HepG2 (cell line): ENCODE results near the gene ARHGDIA. TPM values are rescaled to one million over a fixed set of nuclear protein-coding genes. Genes with fewer than 3 reads are reported as not detected.

ENCODE experiments used
- ELF3 ChIP-seq: IDR thresholded peaks from 2 replicates; pipeline ENCODE4 v1.6.1; 2016; ENCODE audit warnings: missing genetic modification reagents, missing compliant biosample characterization
- FOXK2 ChIP-seq: fragments of 450-650 bp; IDR thresholded peaks from 2 replicates; pipeline ENCODE4 v1.6.1; 2016
- KLF9 ChIP-seq: IDR thresholded peaks from 2 replicates; pipeline ENCODE4 v1.6.1; 2016; ENCODE audit warnings: low read depth
- NR2F6 ChIP-seq, 2 experiments: IDR thresholded peaks; 2 replicates each; pipeline ENCODE4 v1.6.1; 2016; ENCODE audit warnings: antibody characterized with exemption in 1 of 2, mild to moderate bottlenecking in 1 of 2
- SIX1 ChIP-seq: sonication (generic); formaldehyde crosslinking; IDR thresholded peaks from 2 replicates; pipeline ENCODE4 v1.4.0; 2020; ENCODE audit warnings: missing genetic modification reagents, borderline replicate concordance
- ZMAT3 ChIP-seq: sonication (generic); formaldehyde crosslinking; conservative IDR thresholded peaks from 2 replicates; pipeline ENCODE4 v1.7.0; 2021; ENCODE audit warnings: missing genetic modification reagents
- ZNF562 ChIP-seq: sonication (generic); formaldehyde crosslinking; IDR thresholded peaks from 2 replicates; pipeline ENCODE4 v1.8.0; 2022; ENCODE audit warnings: missing genetic modification reagents, borderline replicate concordance
- polyA plus RNA-seq, 8 experiments: library from polyadenylated mRNA; depleted of rRNA in 3 of 8; stranded (reverse) in 7 of 8; unstranded in 1 of 8; fragments of >200 nt; fragmentation: Illumina TruSeq in 4 of 8; extraction: Trizol in 4 of 8; gene quantifications; 2 replicates each; pipeline versions ENCODE4 v1.2.1 to v1.2.3, GENCODE V29; 2011 to 2016; ENCODE audit warnings: low read depth in 4 of 8, missing spikeins in 1 of 8, mixed read lengths in 1 of 8; ENCODE audit not compliant: insufficient read depth in 1 of 8
- total RNA-seq, 5 experiments: library from RNA; depleted of rRNA; stranded (reverse); fragments of >200 nt; fragmentation: Illumina TruSeq; extraction: Trizol; gene quantifications; 2 replicates each; pipeline ENCODE4 v1.2.3, GENCODE V29; 2016; ENCODE audit warnings: low read depth in 1 of 5
- TF ChIP-seq, protein P1 (sequence below): sonication (generic); formaldehyde crosslinking; IDR thresholded peaks from 2 replicates; pipeline ENCODE4 v1.4.0; 2020; ENCODE audit warnings: missing genetic modification reagents, borderline replicate concordance
- TF ChIP-seq, protein P2 (sequence below): sonication (generic); formaldehyde crosslinking; conservative IDR thresholded peaks from 2 replicates; pipeline ENCODE4 v1.5.0; 2020; ENCODE audit warnings: missing genetic modification reagents
- TF ChIP-seq, protein P3 (sequence below): sonication (generic); formaldehyde crosslinking; IDR thresholded peaks from 2 replicates; pipeline ENCODE4 v1.4.0; 2020; ENCODE audit warnings: missing genetic modification reagents, low read depth, mild to moderate bottlenecking, borderline replicate concordance
- TF ChIP-seq, protein P4 (sequence below): IDR thresholded peaks from 2 replicates; pipeline ENCODE4 v1.6.1; 2018; ENCODE audit warnings: missing genetic modification reagents, mild to moderate bottlenecking, missing compliant biosample characterization
- TF ChIP-seq, protein P5 (sequence below): sonication (generic); formaldehyde crosslinking; IDR thresholded peaks from 2 replicates; pipeline ENCODE4 v1.4.0; 2020; ENCODE audit warnings: missing genetic modification reagents
- TF ChIP-seq, protein P6 (sequence below): sonication (generic); formaldehyde crosslinking; IDR thresholded peaks from 2 replicates; pipeline ENCODE4 v1.4.0; 2020; ENCODE audit warnings: missing genetic modification reagents
- TF ChIP-seq, protein P7 (sequence below): sonication (generic); formaldehyde crosslinking; IDR thresholded peaks from 2 replicates; pipeline ENCODE4 v1.5.1; 2020; ENCODE audit warnings: missing genetic modification reagents, mild to moderate bottlenecking, borderline replicate concordance

Gene ARHGDIA
- total and polyA plus RNA-seq, 2 of the 13 experiments (the other 11 are each of a cell fraction or from before 2014, with no cell fraction given): 40.0 to 64.0 TPM

DNA sequence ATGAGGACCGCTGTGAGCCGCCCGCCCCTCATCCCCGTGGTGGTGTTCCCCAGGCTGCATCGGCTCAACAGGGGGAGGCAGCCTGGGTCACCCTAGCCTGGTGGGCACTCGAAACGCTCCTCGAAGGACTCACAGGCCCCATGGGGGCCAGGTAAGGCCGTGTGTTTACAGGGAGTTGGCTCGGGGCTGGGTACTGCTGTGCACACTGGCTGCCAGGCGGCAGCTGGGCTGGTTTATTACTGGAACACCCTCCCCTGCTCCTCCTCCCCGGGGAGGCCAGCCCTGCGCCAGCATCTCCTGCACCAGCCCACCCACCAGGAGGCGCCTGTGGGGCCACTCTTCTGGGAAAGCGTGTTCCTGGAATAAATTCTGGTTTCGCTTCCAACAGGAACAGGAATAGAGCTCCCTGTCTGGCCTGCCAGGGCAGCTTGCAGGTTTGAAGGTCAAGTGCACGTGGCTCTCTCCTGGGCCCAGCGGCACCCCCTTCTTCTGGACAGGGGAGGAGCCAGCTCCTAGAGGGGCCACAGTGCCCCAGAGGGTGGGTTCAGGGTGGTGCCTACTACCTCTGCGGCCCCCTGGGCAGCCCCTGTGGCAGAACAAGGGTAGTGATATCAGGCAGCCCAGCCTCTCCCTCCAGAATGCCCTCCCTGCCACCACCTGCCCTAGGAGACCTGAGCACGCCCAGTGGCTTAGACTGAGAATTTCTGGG lies 49.4 kb downstream of the ARHGDIA start (continued):
- TF ChIP-seq SIX1: 0 out of 2 replicates have a peak, but pooled peaks have one; percentile 10
- TF ChIP-seq ELF3 (CRISPR knock-in tag): peak; percentile 81
- TF ChIP-seq ZMAT3 (CRISPR knock-in tag): no peak
- TF ChIP-seq, protein P1, sequence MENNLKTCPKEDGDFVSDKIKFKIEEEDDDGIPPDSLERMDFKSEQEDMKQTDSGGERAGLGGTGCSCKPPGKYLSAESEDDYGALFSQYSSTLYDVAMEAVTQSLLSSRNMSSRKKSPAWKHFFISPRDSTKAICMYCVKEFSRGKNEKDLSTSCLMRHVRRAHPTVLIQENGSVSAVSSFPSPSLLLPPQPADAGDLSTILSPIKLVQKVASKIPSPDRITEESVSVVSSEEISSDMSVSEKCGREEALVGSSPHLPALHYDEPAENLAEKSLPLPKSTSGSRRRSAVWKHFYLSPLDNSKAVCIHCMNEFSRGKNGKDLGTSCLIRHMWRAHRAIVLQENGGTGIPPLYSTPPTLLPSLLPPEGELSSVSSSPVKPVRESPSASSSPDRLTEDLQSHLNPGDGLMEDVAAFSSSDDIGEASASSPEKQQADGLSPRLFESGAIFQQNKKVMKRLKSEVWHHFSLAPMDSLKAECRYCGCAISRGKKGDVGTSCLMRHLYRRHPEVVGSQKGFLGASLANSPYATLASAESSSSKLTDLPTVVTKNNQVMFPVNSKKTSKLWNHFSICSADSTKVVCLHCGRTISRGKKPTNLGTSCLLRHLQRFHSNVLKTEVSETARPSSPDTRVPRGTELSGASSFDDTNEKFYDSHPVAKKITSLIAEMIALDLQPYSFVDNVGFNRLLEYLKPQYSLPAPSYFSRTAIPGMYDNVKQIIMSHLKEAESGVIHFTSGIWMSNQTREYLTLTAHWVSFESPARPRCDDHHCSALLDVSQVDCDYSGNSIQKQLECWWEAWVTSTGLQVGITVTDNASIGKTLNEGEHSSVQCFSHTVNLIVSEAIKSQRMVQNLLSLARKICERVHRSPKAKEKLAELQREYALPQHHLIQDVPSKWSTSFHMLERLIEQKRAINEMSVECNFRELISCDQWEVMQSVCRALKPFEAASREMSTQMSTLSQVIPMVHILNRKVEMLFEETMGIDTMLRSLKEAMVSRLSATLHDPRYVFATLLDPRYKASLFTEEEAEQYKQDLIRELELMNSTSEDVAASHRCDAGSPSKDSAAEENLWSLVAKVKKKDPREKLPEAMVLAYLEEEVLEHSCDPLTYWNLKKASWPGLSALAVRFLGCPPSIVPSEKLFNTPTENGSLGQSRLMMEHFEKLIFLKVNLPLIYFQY: 0 out of 2 replicates have a peak, but pooled peaks have one; percentile 40
- TF ChIP-seq NR2F6 (IDR thresholded peaks at IDR 0.05): 0 out of 2 replicates have a peak, but pooled peaks have one; percentile 13
- TF ChIP-seq NR2F6 (CRISPR knock-in tag; IDR thresholded peaks at IDR 0.05): no peak
- TF ChIP-seq KLF9 (CRISPR knock-in tag): no peak
- TF ChIP-seq FOXK2: no peak
- TF ChIP-seq, protein P2, sequence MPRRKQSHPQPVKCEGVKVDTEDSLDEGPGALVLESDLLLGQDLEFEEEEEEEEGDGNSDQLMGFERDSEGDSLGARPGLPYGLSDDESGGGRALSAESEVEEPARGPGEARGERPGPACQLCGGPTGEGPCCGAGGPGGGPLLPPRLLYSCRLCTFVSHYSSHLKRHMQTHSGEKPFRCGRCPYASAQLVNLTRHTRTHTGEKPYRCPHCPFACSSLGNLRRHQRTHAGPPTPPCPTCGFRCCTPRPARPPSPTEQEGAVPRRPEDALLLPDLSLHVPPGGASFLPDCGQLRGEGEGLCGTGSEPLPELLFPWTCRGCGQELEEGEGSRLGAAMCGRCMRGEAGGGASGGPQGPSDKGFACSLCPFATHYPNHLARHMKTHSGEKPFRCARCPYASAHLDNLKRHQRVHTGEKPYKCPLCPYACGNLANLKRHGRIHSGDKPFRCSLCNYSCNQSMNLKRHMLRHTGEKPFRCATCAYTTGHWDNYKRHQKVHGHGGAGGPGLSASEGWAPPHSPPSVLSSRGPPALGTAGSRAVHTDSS: no peak
- TF ChIP-seq, protein P3, sequence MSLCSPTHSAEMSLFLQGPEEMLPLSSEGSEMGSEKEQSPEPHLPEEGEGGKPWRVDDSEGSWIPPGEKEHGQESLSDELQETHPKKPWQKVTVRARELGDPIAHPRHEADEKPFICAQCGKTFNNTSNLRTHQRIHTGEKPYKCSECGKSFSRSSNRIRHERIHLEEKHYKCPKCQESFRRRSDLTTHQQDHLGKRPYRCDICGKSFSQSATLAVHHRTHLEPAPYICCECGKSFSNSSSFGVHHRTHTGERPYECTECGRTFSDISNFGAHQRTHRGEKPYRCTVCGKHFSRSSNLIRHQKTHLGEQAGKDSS (CRISPR knock-in tag): peak; percentile 15; the same call in 1 of the 2 replicates
- TF ChIP-seq, protein P4, sequence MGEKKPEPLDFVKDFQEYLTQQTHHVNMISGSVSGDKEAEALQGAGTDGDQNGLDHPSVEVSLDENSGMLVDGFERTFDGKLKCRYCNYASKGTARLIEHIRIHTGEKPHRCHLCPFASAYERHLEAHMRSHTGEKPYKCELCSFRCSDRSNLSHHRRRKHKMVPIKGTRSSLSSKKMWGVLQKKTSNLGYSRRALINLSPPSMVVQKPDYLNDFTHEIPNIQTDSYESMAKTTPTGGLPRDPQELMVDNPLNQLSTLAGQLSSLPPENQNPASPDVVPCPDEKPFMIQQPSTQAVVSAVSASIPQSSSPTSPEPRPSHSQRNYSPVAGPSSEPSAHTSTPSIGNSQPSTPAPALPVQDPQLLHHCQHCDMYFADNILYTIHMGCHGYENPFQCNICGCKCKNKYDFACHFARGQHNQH (CRISPR knock-in tag): peak; percentile 62; the same call in 1 of the 2 replicates
- no peak for TF ChIP-seq ZNF562 (CRISPR knock-in tag)
- TF ChIP-seq, protein P5, sequence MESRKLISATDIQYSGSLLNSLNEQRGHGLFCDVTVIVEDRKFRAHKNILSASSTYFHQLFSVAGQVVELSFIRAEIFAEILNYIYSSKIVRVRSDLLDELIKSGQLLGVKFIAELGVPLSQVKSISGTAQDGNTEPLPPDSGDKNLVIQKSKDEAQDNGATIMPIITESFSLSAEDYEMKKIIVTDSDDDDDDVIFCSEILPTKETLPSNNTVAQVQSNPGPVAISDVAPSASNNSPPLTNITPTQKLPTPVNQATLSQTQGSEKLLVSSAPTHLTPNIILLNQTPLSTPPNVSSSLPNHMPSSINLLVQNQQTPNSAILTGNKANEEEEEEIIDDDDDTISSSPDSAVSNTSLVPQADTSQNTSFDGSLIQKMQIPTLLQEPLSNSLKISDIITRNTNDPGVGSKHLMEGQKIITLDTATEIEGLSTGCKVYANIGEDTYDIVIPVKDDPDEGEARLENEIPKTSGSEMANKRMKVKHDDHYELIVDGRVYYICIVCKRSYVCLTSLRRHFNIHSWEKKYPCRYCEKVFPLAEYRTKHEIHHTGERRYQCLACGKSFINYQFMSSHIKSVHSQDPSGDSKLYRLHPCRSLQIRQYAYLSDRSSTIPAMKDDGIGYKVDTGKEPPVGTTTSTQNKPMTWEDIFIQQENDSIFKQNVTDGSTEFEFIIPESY (CRISPR knock-in tag): peak; percentile 94
- TF ChIP-seq, protein P6, sequence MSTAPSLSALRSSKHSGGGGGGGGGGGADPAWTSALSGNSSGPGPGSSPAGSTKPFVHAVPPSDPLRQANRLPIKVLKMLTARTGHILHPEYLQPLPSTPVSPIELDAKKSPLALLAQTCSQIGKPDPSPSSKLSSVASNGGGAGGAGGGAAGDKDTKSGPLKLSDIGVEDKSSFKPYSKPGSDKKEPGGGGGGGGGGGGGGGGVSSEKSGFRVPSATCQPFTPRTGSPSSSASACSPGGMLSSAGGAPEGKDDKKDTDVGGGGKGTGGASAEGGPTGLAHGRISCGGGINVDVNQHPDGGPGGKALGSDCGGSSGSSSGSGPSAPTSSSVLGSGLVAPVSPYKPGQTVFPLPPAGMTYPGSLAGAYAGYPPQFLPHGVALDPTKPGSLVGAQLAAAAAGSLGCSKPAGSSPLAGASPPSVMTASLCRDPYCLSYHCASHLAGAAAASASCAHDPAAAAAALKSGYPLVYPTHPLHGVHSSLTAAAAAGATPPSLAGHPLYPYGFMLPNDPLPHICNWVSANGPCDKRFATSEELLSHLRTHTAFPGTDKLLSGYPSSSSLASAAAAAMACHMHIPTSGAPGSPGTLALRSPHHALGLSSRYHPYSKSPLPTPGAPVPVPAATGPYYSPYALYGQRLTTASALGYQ (CRISPR knock-in tag): peak; percentile 46; the same call in 1 of the 2 replicates
- TF ChIP-seq, protein P7, sequence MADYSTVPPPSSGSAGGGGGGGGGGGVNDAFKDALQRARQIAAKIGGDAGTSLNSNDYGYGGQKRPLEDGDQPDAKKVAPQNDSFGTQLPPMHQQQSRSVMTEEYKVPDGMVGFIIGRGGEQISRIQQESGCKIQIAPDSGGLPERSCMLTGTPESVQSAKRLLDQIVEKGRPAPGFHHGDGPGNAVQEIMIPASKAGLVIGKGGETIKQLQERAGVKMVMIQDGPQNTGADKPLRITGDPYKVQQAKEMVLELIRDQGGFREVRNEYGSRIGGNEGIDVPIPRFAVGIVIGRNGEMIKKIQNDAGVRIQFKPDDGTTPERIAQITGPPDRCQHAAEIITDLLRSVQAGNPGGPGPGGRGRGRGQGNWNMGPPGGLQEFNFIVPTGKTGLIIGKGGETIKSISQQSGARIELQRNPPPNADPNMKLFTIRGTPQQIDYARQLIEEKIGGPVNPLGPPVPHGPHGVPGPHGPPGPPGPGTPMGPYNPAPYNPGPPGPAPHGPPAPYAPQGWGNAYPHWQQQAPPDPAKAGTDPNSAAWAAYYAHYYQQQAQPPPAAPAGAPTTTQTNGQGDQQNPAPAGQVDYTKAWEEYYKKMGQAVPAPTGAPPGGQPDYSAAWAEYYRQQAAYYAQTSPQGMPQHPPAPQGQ: no peak
